Effector memory CD4-positive, alpha-beta T cell (primary cell): ENCODE results near the gene PDIA6.

Experiments used
- DNase-seq, 3 donors: peaks; one replicate each; pipeline ENCODE4 v3.0.0-alpha.2; 2020
- H3K27ac ChIP-seq: 2 replicates; pipeline ENCODE4 v1.7.0; 2013; ENCODE audit warnings: mild to moderate bottlenecking, low read length, moderate library complexity; ENCODE audit not compliant: insufficient read depth, poor library complexity, severe bottlenecking
- H3K27me3 ChIP-seq: replicated peaks from 2 replicates; pipeline ENCODE4 v1.7.0; 2013; ENCODE audit warnings: mild to moderate bottlenecking, low read length; ENCODE audit not compliant: insufficient read depth, control insufficient read depth, poor library complexity, severe bottlenecking
- H3K36me3 ChIP-seq: 2 replicates; pipeline ENCODE4 v1.7.0; 2013; ENCODE audit warnings: mild to moderate bottlenecking, low read length, moderate library complexity; ENCODE audit not compliant: control insufficient read depth, insufficient read depth
- H3K4me1 ChIP-seq: 2 replicates; pipeline ENCODE4 v1.7.0; 2013; ENCODE audit warnings: low read length, mild to moderate bottlenecking; ENCODE audit not compliant: control insufficient read depth, insufficient read depth, poor library complexity, severe bottlenecking
- H3K4me3 ChIP-seq: 2 replicates; pipeline ENCODE4 v1.7.0; 2013; ENCODE audit warnings: low read length, low read depth, mild to moderate bottlenecking; ENCODE audit not compliant: insufficient read depth, poor library complexity, severe bottlenecking
- H3K9me3 ChIP-seq: 2 replicates; pipeline ENCODE4 v1.7.0; 2013; ENCODE audit warnings: mild to moderate bottlenecking, low read length, moderate library complexity; ENCODE audit not compliant: control insufficient read depth

The PDIA6 gene

GRCh38 chr2:10733566-10733925 is 79.0 kb downstream of the PDIA6 start:
- no peaks in the 10 kb centered on the region for H3K9me3 ChIP-seq
- H3K4me1 ChIP-seq, result no peaks in the 10 kb centered on the region

More at GRCh38 chr2:10733566-10733925, 79.0 kb downstream of the PDIA6 start:
- DNase-seq, result no peak
- Histone ChIP-seq H3K27ac (no peak overlapping the region), H3K27me3 (no peaks in the 10 kb centered on the region), H3K4me3 (no peak overlapping the region), H3K36me3 (no peaks in the 10 kb centered on the region)
